Amniotic stem cell (primary cell): Measurements from ENCODE around the gene XRCC5.

Experiments
- DNase-seq: peaks from one replicate; lab custom pipeline; 2025; lab: John Stamatoyannopoulos, UW

The XRCC5 gene

GRCh38 chr2:216086207-216086893 lies 22.8 kb upstream of the XRCC5 start:
- DNase-seq: no peak

DNA sequence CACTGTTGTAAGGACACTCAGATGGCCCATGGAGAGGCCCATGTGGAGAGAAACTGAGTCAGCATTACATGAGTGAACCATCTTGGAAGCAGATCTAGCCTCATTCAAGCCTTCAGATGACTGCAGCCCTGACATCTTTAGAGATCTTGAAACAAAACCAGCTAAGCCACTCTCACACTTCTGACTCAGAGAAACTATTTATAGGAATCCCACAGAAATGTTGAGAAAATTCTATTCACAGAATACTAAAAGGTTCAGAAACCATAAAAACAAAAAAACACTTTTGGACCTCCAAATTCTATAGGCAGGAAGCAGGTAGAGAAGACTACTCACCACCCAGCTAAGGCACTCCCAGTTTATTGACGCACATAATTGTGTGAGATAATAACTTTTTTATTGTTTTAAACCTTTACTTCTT lies 18.8 kb upstream of the XRCC5 start:
- no peak for DNase-seq

GRCh38 chr2:216092646-216093045 lies 16.5 kb upstream of the XRCC5 start:
- no peak for DNase-seq

DNA sequence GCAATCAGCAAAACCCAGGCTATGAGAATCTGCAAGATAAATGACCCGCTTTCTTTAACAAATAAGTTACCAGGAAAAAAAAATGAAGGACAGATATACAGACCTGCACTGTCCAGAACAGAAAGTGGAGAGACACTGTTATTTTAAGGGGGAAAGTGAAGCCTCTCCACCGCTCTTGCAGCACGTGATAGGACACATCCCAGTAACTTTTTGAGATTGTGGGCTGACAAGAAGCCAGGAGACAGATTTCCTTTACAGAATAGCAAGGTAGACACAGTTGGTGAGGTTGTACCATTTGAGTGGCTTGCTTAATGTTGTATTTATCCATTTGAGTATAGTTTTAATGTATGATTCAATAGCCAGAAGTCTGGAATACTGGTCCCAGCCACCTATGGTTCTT lies 14.4 kb upstream of the XRCC5 start:
- no peak for DNase-seq

DNA sequence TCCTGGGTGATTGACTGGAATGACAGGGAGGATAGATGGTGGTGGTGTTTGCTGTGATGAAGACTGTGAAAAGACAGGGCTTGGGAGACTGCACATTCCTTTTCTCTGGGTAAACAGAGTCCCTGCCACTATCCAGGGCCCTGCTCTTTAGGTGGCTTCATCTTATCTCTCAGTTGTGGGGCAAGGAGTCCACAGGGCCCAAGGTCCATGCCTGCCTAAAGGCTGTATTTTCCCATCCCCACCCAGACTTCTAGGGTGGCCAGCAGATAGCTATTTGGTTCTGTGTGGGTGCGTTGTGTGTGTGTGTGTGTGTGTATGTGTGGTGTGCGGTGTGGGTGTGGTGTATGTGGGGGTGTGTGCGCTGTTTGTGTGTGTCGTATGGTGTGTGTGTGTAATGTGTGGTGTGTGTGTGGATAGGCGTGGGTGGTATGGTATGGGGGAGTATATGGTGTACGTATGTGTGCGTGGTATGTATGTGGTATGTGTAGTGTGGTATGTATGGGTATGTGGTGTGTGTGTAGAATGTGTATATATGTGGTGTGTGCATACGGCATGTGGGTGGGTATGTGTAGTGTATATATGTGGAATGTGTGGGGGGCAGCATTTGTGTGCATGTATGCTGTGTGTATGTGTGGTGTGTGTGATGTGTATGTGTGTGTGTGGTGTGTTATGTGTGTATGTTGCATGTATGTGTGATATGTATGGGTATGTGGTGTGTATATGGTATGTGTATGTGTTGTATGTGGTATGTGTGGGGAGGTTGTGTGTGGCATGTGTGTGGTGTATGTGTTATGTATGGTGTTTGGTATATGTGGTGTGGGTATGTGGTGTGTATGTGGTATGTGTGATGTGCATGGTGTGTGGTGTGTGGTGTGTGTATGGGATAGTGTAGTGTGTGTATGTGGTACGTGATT lies 10.5 kb upstream of the XRCC5 start:
- no peak for DNase-seq

DNA sequence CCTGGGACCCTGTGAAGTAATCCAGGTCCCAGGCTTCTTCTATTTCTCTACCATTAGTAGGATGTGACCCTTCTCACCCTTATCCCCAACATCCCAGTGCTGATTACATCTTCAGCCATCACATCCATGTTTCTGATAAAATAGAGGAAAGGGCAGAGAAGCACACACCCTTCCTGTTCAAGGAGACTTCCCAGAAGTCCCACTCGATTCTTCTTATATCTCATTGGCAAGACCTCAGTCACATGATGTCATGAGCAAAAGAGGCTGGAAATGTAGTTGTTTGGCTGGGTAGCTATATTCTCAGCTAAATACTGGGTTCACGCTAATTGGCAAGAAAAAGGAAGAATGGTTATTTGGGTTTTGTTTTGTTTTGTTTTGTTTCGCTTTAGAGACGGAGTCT lies 8.0 kb upstream of the XRCC5 start:
- DNase-seq: no peak

GRCh38 chr2:216103213-216103612 lies 5.9 kb upstream of the XRCC5 start:
- DNase-seq: no peak

DNA sequence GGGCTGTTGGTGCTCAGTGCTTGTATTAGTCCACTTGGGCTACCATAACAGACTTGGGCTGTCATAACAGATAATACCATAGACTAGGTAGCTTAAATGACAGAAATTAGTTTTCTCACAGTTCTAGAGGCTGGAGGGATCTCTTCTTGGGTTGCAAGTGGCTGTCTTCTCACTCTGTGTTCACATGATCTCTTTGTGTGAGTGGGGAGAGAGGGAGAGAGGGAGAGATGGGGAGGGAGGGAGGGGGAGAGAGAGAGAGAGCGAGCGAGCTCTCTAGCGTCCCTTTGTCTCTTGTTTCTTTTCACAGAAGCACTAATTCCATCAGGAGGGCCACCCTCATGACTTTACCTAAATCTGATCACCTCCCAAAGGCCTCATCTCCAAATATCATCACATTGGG lies 4.5 kb upstream of the XRCC5 start:
- no peak for DNase-seq

GRCh38 chr2:216107320-216107719 lies 1.8 kb upstream of the XRCC5 start:
- DNase-seq: no peak

DNA sequence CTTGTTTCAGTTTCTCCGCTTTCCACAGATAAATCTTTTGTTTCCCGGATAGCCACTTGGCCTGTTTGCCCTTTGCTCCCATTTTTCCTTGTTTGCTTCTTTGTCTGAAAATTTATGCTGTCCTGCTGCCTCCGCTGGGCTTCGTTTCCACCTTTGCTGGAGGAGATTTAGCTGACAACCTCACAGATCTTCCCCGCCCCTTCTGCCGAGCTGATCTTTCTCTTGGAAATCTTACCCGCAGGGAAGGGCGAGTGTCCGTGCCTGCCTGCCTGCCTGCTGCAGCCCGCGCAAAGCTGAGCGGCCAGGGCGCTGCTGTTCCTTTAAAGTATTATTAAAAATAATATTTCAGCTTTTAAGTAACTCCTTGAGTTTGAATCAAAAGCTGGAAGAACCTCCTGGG lies 1.4 kb upstream of the XRCC5 start:
- DNase-seq: no peak

- DNase-seq: no peak
These were observed 710 bp upstream of the XRCC5 start for GRCh38 chr2:216108310-216108966.

DNA sequence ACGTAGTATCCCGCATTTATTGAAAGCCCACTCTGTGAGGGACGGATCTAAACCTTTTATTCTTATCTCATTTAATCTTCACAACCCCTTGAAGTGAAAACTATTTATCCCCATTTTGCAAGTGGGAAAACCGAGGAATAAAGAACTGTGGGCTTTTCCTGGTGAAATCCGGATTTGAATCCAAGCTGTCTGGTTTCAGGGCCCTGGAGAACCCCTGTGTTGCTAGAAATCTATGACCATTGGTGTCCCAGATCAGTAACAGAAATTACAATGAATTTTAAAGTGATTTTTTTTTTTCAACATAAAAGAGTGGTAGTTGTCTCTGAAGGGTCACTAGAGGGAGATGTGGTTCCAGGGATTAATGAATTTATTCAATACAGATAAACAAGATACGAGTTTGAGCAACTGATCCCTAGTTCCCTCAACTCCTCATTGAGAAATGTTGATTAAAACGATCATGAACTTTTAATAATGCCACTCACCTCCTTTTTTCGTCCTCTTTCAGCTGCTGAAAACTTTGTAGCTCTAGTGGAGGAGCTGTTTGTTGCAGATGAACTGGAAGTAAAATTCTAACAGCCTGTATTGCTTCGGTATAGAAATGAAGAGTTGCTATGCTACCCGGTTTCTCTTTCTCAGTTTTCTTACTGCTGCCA lies 940 bp downstream of the XRCC5 start:
- peak; percentile 9 for DNase-seq

- DNase-seq: no peak
These were observed 1.5 kb downstream of the XRCC5 start for GRCh38 chr2:216110620-216111019.

GRCh38 chr2:216111122-216111521 lies 2.0 kb downstream of the XRCC5 start:
- no peak for DNase-seq

DNA sequence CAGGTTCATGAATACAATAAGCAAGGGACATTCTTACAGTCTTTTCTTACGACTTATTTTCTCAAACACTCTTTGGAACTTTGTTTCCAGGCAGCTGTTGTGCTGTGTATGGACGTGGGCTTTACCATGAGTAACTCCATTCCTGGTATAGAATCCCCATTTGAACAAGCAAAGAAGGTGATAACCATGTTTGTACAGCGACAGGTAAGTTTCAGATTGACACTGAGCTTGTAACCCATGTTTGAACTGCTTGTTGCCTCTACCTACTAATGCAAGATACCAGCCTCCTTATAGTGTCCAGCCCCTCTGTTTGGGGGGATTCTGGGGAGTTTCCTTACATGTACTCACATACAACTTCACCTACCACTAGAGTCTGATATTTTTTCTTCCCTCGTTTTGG lies 3.8 kb downstream of the XRCC5 start:
- no peak for DNase-seq

DNA sequence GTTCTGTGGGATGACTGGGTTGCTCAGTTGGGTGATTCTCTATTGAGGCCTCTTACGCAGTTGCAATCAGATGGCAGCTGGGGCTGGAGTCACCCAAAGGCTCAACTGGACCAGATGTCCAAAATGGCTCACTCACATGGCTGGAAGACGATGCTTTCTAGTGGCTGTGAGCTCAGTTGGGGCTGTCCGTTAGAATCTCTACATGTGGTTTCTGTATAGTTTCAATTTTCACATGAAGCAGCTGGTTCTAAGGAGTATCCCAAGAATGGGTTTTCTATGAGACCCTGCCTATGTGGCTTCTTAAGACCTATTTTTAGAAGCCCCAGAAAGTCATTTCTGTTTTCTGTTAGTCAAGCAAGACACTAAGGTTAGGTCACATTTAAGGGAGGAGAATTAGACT lies 4.4 kb downstream of the XRCC5 start:
- no peak for DNase-seq

DNA sequence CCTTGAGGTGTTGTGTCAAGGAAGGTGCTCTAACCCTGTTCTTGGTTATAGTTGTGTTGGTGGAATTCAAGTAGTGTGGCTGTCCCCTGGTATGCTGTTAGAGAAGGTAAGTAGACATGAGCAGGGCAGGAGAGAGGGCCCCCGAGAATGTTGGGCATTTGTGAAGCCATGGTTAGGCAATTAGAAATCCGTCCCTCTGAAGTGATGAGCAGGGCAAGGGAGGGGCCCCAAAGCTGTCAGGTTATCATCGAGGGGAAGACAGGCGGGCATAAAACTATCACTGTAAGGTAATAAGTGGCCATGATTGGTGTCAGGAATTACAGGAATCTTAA lies 5.2 kb downstream of the XRCC5 start:
- no peak for DNase-seq

- peak; percentile 97 for DNase-seq
These were observed 5.8 kb downstream of the XRCC5 start for GRCh38 chr2:216114714-216115531.

DNA sequence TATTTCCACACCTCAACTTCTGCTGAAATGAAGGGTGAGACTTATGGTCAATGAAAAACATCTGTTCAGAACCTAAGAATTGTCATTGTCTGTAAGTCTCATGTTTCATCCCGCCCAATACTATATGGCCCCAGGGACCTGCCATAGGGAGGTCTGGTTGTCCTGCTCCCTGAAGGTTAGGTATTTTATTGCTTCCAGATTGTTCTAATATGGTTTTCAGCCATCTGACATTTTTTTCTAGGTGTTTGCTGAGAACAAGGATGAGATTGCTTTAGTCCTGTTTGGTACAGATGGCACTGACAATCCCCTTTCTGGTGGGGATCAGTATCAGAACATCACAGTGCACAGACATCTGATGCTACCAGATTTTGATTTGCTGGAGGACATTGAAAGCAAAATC lies 7.3 kb downstream of the XRCC5 start:
- no peak for DNase-seq

- DNase-seq: peak; percentile 1
These were observed 8.6 kb downstream of the XRCC5 start for GRCh38 chr2:216117561-216118340.

DNA sequence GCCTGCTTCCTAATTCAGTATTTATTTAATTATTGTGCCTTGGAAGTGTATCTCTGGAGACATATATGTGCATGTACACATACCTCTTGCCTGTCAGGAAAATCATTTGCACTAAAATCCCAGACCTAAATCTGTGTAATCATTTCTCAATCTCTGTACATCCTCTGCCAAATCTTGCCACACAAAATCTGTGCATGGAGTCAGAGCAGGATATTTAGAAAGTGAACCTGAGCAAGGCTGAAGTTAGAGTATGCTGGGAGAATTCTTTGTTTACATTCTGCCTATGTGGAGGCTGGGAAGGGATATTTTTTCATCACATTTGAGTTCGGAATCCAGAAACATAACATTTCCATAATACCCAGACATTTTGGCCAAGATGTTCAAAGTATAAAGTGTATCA lies 9.3 kb downstream of the XRCC5 start:
- no peak for DNase-seq
